Measurements from ENCODE around the gene OS9. TPM values are rescaled to one million over a fixed set of nuclear protein-coding genes. Genes with fewer than 3 reads are reported as not detected.

OS9 gene
- total and polyA plus RNA-seq, 8 donors: 177 to 254 (median 192) TPM

- no peak overlapping the region for H3K27ac ChIP-seq
- H3K4me1 ChIP-seq: peaks cover 9 to 15% (median 11%) of the 10 kb centered on the region in 3 donors
- FAIRE-seq (no peak), DNase-seq (no peak), ATAC-seq (no peak)
- no peak overlapping the region for H3K4me3 ChIP-seq
- 47 to 54% methylated on average over 14 of the region's 14 CpGs for WGBS, 2 donors
- H3K36me3 ChIP-seq: no peaks in the 10 kb centered on the region
- intact Hi-C loops (cut with DNase I): no loop called here
- H3K9me3 ChIP-seq: no peaks in the 10 kb centered on the region
- H3K27me3 ChIP-seq: peaks cover 0 to under 1% (median 0%) of the 10 kb centered on the region in 4 donors
- no peak for TF ChIP-seq CTCF (IDR thresholded peaks at IDR 0.05)
These were observed 48.2 kb downstream of the OS9 start for GRCh38 chr12:57741844-57742738.

- ATAC-seq (no peak), FAIRE-seq (no peak), DNase-seq (no peak)
- no peaks in the 10 kb centered on the region for H3K9me3 ChIP-seq
- no peak overlapping the region for H3K4me3 ChIP-seq
- TF ChIP-seq CTCF (IDR thresholded peaks at IDR 0.05): no peak
- H3K27ac ChIP-seq: no peak overlapping the region
- peaks cover 0 to 8% (median 0%) of the 10 kb centered on the region in 3 donors for H3K4me1 ChIP-seq
- peaks cover 0 to 15% (median 7%) of the 10 kb centered on the region in 3 donors for H3K36me3 ChIP-seq
- intact Hi-C loops (cut with DNase I): no loop called here
- WGBS, 2 donors: 77 to 82% methylated on average over 2 of the region's 2 CpGs
- no peaks in the 10 kb centered on the region for H3K27me3 ChIP-seq
These were observed 49.8 kb downstream of the OS9 start for GRCh38 chr12:57743769-57744168.

- Histone ChIP-seq H3K4me3 (peak overlapping the region; percentile 23 to 68 (median 64)), H3K9me3 (no peaks in the 10 kb centered on the region), H3K27me3 (no peaks in the 10 kb centered on the region), H3K4me1 (peaks cover 0 to 8% (median 0%) of the 10 kb centered on the region in 3 donors), H3K27ac (peak overlapping the region; percentile 86 to 95 (median 91)), H3K36me3 (peaks cover 0 to 19% (median 12%) of the 10 kb centered on the region in 3 donors)
- 5 to 6% methylated on average over 21 of the region's 21 CpGs for WGBS, 2 donors
- no peak for FAIRE-seq
- intact Hi-C loops (cut with DNase I): no loop called here
- ATAC-seq: peak; percentile 72 to 76 (median 76)
- DNase-seq: peak in 4 of 6 donors; percentile 69 to 82 (median 75)
- TF ChIP-seq CTCF (IDR thresholded peaks at IDR 0.05): no peak
These were observed 50.4 kb downstream of the OS9 start for GRCh38 chr12:57744194-57744776.

- peak within 1 kb of the TSS; percentile 62 to 69 (median 66) for H3K4me3 ChIP-seq
- ATAC-seq (peak; percentile 97), FAIRE-seq (peak; percentile 82), DNase-seq (peak; percentile 87 to 98 (median 96))
- peak within 1 kb of the TSS; percentile 86 to 95 (median 91) for H3K27ac ChIP-seq
- H3K36me3 ChIP-seq: peaks cover 0 to 19% (median 14%) of the 10 kb centered on the region in 3 donors
- H3K27me3 ChIP-seq: no peaks in the 10 kb centered on the region
- no peak for TF ChIP-seq CTCF (IDR thresholded peaks at IDR 0.05)
- H3K9me3 ChIP-seq: no peaks in the 10 kb centered on the region
- peaks cover 0 to 8% (median 0%) of the 10 kb centered on the region in 3 donors for H3K4me1 ChIP-seq
- intact Hi-C loops (cut with DNase I): no loop called here
- WGBS, 2 donors: 0% methylated on average over 29 of the region's 29 CpGs
These were observed 51.0 kb downstream of the OS9 start, which contains the start of gene TSPAN31 for GRCh38 chr12:57744777-57745484. TSPAN31 (plus strand) TSS chr12:57745039; CDS start chr12:57745155, 116 bp downstream.
